ENCODE results near the gene ZNF254. TPM values are rescaled to one million over a fixed set of nuclear protein-coding genes. Genes with fewer than 3 reads are reported as not detected.
"Not testable (repeated sequence)": the region's sequence is repeated elsewhere in the genome, so short reads cannot be mapped to it uniquely, and the experiment has no call there.

The ZNF254 gene
- total RNA-seq, 1 donor from 2014 or later: 32.3 TPM

DNA sequence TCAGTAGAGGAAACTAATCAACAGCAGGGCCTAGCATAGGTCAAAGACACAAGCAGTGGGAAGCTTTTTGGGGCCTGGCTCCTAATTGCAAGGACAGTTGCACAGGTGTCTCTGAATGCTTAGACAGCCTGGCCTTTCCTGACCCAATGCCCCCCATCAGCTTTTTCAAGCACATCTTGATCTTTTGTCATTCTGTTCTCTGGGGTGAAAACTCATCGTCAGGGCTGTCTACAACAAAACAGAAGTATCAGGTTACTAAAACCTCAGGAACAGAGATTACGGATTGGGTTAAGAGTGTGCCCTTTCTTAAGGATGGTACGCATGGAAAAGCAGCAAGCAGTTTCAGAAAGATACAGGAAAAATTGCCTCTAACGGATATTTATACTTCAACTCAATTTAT lies 8.3 kb upstream of the ZNF254 start:
- peaks cover 48% of the 10 kb centered on the region for H3K36me3 Mint-ChIP-seq (ENCODE audit: low read depth, unreplicated experiment)
- H3K27ac Mint-ChIP-seq (ENCODE audit: unreplicated experiment): no peak overlapping the region
- peaks cover 15% of the 10 kb centered on the region for H3K9me3 Mint-ChIP-seq (ENCODE audit: unreplicated experiment)
- peaks cover 7% of the 10 kb centered on the region for H3K27me3 Mint-ChIP-seq (ENCODE audit: unreplicated experiment)
- TF ChIP-seq, protein P1, sequence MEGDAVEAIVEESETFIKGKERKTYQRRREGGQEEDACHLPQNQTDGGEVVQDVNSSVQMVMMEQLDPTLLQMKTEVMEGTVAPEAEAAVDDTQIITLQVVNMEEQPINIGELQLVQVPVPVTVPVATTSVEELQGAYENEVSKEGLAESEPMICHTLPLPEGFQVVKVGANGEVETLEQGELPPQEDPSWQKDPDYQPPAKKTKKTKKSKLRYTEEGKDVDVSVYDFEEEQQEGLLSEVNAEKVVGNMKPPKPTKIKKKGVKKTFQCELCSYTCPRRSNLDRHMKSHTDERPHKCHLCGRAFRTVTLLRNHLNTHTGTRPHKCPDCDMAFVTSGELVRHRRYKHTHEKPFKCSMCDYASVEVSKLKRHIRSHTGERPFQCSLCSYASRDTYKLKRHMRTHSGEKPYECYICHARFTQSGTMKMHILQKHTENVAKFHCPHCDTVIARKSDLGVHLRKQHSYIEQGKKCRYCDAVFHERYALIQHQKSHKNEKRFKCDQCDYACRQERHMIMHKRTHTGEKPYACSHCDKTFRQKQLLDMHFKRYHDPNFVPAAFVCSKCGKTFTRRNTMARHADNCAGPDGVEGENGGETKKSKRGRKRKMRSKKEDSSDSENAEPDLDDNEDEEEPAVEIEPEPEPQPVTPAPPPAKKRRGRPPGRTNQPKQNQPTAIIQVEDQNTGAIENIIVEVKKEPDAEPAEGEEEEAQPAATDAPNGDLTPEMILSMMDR (IDR thresholded peaks at IDR 0.05; ENCODE audit: unreplicated experiment): no peak
- peaks cover 9% of the 10 kb centered on the region for H3K4me1 Mint-ChIP-seq (ENCODE audit: unreplicated experiment)
- DNase-seq (ENCODE audit: low spot score): no peak
- no peak overlapping the region for H3K4me3 Mint-ChIP-seq (ENCODE audit: unreplicated experiment)

DNA sequence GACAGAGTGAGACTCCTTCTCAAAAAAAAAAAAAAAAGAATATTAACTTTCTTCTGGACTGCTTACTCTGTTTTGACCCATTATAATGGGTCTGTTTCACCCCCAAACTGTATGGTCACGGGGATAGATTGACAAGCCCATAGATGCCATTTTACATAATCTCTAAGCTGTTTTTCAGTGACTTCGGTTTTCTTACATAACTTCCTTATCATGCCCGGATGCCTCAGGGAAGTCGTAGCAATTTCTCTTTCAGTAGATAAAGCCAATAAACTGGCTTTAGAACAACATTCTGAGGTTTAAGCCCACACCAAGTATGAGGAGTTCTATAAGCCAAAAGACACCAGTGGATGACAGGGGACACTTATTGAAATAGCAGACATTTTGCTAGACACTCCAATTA lies 5.9 kb upstream of the ZNF254 start:
- Mint-ChIP-seq H3K4me1 (ENCODE audit: unreplicated experiment) (no peaks in the 10 kb centered on the region), H3K9me3 (ENCODE audit: unreplicated experiment) (peaks cover under 1% of the 10 kb centered on the region), H3K4me3 (ENCODE audit: unreplicated experiment) (no peak overlapping the region), H3K36me3 (ENCODE audit: low read depth, unreplicated experiment) (peaks cover 24% of the 10 kb centered on the region), H3K27me3 (ENCODE audit: unreplicated experiment) (no peaks in the 10 kb centered on the region), H3K27ac (ENCODE audit: unreplicated experiment) (no peak overlapping the region)
- no peak for DNase-seq (ENCODE audit: low spot score)
- TF ChIP-seq, protein P1 (IDR thresholded peaks at IDR 0.05; ENCODE audit: unreplicated experiment): no peak

DNA sequence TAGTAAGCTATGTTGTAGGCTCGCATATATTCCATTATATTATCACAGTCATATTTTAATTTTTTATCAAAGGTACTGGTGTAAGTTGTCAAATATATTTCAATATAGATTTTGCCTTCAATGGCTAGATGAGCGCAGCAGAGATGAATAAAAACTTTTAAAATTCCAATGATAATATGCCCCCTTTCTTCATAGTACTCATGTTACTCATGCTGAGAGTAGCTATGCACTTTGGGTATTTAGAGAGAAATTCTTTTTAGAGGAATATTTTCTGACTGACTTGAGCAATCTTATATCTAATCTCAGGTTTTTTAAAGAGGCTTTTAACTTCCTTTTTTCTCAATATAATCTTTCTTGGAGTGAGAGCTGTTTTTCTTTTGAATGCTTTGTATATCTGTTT lies 11.4 kb downstream of the ZNF254 start:
- H3K9me3 Mint-ChIP-seq (ENCODE audit: unreplicated experiment): no peaks in the 10 kb centered on the region
- DNase-seq (ENCODE audit: low spot score): no peak
- H3K4me3 Mint-ChIP-seq (ENCODE audit: unreplicated experiment): no peak overlapping the region
- peaks cover 4% of the 10 kb centered on the region for H3K4me1 Mint-ChIP-seq (ENCODE audit: unreplicated experiment)
- peaks cover 3% of the 10 kb centered on the region for H3K36me3 Mint-ChIP-seq (ENCODE audit: low read depth, unreplicated experiment)
- no peaks in the 10 kb centered on the region for H3K27me3 Mint-ChIP-seq (ENCODE audit: unreplicated experiment)
- TF ChIP-seq, protein P1 (IDR thresholded peaks at IDR 0.05; ENCODE audit: unreplicated experiment): no peak
- no peak overlapping the region for H3K27ac Mint-ChIP-seq (ENCODE audit: unreplicated experiment)

DNA sequence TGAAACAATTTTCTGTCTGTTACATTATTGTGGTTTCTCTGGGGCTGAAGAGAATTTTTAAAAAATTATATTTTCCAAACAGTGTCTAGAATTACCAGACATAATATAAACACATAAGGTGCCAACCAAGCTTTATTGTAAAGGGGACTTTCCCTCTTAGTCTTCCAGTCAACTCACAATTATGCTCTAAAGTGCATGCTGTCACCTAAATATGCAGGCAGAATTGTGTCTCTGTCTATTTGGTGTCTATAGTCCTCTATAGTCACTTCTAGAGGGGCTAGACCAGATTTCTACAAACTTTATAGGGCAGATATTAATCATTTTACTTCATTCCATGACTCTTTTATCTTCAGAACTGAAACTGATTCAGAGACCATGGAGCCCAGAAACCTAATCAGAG lies 12.8 kb downstream of the ZNF254 start:
- no peaks in the 10 kb centered on the region for H3K27me3 Mint-ChIP-seq (ENCODE audit: unreplicated experiment)
- H3K4me3 Mint-ChIP-seq (ENCODE audit: unreplicated experiment): no peak overlapping the region
- TF ChIP-seq, protein P1 (IDR thresholded peaks at IDR 0.05; ENCODE audit: unreplicated experiment): no peak
- peaks cover 3% of the 10 kb centered on the region for H3K36me3 Mint-ChIP-seq (ENCODE audit: low read depth, unreplicated experiment)
- no peaks in the 10 kb centered on the region for H3K4me1 Mint-ChIP-seq (ENCODE audit: unreplicated experiment)
- no peak overlapping the region for H3K27ac Mint-ChIP-seq (ENCODE audit: unreplicated experiment)
- no peak for DNase-seq (ENCODE audit: low spot score)
- H3K9me3 Mint-ChIP-seq (ENCODE audit: unreplicated experiment): no peaks in the 10 kb centered on the region

DNA sequence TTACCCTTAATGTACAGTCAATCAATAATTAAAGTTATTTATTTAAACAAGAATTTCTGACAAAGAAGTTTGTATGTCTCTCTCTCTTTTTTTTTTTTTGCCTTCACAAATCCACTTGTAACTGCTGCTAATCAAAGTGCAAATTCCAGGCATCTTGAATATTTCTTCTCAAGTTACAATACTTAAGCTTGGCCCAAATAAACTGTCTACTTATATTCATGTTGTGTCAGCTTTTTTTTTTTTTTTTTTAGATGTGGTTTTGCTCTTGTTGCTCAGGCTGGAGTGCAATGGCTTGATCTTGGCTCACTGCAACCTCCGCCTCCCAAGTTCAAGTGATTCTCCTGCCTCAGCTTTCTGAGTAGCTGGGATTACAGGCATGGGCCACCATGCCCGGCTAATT lies 13.6 kb downstream of the ZNF254 start:
- not testable (repeated sequence) for H3K4me3 Mint-ChIP-seq (ENCODE audit: unreplicated experiment); H3K4me1 Mint-ChIP-seq (ENCODE audit: unreplicated experiment); DNase-seq (ENCODE audit: low spot score); H3K27ac Mint-ChIP-seq (ENCODE audit: unreplicated experiment); H3K27me3 Mint-ChIP-seq (ENCODE audit: unreplicated experiment); H3K36me3 Mint-ChIP-seq (ENCODE audit: low read depth, unreplicated experiment); H3K9me3 Mint-ChIP-seq (ENCODE audit: unreplicated experiment)
